T-helper 2 cell (primary cell): ENCODE measurements around the gene OR2T35.
"Not testable (repeated sequence)": the region's sequence is repeated elsewhere in the genome, so short reads cannot be mapped to it uniquely, and the experiment has no call there.

Source experiments
- DNase-seq, 5 experiments: peaks; one replicate each; pipeline versions ENCODE4 v3.0.0 to v3.0.0-alpha.2; 2012 to 2022
- total RNA-seq, 2 donors: gene quantifications; one replicate each; lab custom pipeline; 2026; lab: John Stamatoyannopoulos, UW

OR2T35 gene, protein sequence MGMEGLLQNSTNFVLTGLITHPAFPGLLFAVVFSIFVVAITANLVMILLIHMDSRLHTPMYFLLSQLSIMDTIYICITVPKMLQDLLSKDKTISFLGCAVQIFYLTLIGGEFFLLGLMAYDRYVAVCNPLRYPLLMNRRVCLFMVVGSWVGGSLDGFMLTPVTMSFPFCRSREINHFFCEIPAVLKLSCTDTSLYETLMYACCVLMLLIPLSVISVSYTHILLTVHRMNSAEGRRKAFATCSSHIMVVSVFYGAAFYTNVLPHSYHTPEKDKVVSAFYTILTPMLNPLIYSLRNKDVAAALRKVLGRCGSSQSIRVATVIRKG
- 0 reads per million in 2 donors for total RNA-seq

DNA sequence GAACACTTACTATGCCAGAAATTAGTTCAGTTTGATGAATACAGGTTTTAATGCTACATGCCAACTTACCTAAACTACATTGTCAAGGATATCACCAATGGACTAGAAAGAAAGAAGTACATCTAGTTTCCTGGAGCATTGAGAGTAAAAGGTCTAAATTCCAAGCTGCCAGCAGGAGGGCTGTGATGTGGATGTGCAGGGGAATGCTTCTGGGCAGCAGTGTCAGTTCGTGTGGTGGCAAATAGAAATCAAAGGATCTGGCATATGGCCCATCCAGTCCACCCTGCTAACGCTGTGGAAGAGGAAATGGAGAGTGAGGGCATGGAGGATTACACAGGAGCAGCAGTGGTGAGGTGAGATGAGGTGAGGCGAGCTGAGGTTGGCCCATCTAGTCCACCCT is at the start of gene OR2T35:
OR2T35 (minus strand) TSS at position 101 of the 400 bp plus-strand sequence. CDS start 6,020 bp downstream, outside the sequence.
- not testable (repeated sequence) for DNase-seq

GRCh38 chr1:248691567-248692155 is 46.6 kb upstream of the OR2T35 start:
- no peak for DNase-seq

DNA sequence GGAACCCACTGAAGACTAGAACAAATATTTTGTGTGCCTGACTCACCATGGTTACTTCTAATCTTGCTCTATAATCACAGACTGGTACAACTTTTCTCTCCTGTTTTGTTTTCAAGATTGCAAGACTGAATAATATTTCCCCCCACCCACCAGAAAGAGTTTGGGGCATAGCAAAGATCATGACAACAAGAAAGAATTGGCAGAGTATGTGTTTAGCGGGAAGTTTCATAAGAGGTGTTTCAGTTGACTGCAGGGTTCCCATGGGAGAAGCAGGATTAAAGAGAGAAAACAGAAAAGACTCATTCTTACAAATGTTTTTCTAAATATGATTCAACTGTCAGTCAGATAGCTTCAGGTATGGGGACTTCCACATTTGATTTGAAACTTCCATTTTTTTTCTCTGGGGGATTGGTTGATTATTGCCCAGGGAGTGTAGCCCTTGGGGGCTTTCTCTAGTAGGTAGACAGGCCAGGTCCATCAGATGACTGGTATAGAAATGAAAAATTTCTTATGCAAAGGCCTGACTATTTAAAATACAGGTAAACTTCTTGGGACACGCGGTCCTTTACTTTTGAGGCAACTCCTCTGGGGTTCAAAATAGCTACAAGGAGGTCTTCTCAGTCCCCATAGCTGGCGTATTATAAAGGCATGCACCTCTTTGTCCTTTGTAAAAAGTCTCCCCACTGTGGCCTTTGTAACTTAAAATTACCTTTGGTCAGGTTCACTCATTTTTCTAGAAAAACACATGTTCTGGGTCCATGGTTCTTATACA is 43.6 kb upstream of the OR2T35 start:
- no peak for DNase-seq

- DNase-seq, result peak in 1 of 5 experiments; percentile 20
These were observed 41.7 kb upstream of the OR2T35 start for GRCh38 chr1:248686815-248687214.

DNA sequence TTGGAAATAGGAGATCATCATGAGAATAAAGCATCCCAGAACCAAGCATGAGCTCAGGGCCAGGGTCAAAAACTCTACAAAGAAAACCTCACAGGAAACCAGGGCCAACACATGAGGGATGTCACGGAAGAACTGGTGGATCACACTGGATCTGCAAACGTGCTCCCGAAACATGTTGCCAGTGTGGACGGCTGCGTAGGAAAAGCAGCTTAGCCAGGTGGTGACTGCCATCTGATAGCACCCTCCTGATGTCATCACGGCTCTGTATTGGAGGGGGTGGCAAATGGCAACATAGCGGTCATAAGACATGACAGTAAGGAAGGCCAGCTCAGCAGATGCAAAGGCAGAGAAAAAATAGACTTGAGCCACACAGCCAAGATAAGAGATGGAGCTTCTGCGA is 36.6 kb upstream of the OR2T35 start:
- DNase-seq, result no peak

DNA sequence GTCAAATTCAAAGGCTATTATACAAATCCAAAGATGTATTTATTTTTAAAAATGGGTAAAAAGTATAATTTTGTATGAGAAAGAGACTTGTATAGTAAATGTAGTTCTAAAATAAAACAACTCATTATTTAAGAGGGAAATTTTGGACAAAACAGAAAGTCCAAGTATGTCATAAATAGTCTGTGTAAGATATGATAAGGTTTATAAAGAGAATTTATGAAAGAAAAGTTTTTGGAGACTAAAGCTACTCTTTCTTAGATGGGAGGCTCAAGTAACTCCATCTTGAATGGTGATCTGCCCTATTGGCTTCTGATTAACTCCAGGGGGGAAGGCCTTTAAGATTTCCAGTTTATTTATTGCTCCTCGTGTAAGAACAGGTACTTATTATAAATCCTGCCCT is 24.9 kb upstream of the OR2T35 start:
- DNase-seq, result no peak

DNA sequence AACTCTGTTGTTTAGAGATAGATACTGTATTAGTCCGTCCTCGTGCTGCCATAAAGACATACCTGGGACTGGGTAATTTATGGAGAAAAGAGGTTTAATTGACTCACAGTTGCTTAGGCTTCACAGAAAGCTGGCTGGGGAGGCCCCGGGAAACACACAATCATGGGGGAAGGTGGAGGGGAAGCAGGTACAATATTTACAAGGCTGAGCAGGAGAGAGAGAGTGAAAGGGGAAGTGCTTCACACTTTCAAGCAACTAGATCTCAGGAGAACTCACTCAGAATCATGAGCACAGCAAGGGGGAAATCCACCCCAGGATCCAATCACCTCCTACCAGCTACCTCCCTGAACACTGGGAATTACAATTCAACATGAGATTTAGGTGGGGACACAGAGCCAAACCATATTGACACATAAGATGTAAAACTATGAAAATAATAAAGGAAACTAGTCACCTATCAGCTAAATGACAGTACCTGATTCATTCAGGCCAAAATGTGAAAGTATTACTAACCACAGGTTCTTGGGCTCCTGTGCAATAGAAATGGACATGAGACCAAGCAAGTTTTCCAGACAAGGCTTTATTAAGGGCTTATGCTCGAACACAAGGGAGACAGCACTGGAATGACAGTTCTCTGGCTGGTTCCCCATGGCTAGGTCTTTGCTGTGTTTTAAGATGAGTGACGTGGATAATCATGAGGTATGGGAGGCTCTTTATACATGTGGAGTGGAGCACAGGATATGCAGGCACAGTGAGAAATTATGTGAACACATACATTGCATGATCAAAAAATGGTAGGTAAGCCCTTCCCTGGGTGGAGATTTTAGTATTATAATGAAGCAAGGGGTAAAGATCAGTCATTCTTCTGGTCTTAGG is 18.6 kb upstream of the OR2T35 start:
- DNase-seq, result not testable (repeated sequence)

DNA sequence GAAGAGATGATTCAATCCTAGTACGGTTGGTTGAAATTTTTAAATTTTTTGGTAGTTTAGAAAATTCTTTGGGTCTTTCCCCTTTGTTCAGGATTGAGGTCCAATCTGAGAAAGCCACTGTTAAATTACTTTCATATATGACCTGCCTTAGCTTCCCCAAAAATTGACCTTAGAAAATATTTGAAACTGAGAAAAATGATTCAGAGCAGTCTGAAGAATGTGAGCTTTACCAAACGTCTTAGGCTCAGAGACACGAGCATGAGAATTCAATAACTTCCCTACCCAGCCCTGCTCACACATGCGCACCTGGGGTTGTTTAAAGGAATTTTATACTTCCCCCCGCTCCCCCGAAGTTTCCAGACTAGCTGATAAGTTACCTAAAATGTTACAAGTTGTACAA is 11.7 kb upstream of the OR2T35 start:
- DNase-seq, result not testable (repeated sequence)

DNA sequence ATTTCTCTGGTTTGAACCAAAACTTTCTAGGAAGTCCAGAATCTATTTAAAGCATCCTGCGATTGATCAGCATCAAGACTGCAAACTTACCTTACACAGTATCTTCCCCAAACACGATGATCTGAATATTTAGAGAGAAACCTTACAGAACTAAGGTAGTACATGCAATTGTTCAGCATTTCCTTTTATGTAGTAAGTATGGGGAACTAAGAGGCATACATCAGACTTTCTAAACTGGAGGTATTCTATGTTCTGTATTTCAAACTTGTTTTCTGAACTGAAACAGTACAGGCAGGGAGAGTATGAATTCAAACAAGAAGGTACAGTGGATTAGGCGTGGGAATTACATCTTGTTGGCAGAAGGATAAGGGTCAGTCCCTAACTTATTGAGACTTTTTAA is 10.3 kb upstream of the OR2T35 start, which contains the start of gene OR2T27:
OR2T27 (minus strand) TSS at position 175 of the 400 bp plus-strand sequence. CDS start 4,644 bp downstream, outside the sequence.
- not testable (repeated sequence) for DNase-seq

- DNase-seq, result not testable (repeated sequence)
These were observed 3.9 kb upstream of the OR2T35 start for GRCh38 chr1:248648770-248649536.

GRCh38 chr1:248642971-248643651 is 2.0 kb downstream of the OR2T35 start:
- not testable (repeated sequence) for DNase-seq

DNA sequence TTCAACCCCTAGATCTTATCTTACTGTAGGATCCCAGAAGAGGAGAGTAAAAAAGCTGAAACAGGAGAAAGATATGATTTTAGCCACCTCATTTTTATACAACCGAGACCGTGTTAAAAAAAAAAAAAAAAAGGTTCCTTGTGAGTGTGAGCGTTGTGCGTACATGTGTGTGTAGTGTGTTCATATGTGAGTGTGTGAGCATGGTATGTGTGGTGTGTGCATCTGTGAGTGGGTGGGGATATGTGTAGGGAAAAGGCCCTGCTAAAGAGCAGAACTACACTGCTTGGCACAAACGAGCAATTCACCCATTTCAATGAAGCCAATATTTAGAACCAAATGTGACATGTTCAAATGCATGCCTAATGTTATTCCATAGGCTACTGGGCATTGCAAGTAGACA is 3.5 kb downstream of the OR2T35 start:
- not testable (repeated sequence) for DNase-seq

DNA sequence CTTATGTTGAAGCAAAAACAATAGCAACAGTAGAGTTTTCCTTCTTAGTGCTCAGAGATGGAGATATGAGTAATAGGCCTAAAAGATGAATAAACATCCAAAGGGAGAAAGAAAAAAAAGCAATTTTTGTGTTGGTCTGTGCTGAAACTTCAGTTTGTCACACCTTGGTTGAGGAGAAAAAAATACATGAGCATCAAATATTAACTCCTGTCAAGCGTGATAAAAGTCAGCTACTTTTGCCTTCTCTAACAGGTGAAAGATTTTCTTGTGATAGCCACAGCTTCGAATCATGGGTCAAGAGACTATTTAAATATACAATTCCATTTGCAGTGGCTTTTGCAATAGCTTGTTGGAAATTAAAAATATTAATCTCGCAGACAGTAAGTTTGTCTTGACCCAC is 4.2 kb downstream of the OR2T35 start:
- not testable (repeated sequence) for DNase-seq

DNA sequence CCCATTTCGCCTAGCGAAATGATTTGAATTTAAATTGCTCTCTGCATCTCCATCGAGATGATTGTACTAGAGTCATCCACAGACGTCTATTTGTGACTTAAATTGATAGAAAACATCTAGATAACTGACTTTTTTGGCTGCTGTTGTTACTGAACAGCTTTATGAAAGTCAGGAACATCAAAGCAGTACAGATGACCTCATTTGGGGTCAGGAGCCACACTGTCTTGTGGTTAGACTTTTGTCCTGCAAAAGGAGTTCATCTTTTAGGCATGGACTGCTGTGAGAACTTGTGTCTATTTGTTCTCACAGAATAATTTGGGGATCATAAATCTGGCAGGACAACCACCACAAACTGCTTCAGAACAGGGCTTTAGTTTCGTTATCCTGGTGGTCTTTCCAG is 5.4 kb downstream of the OR2T35 start:
- DNase-seq, result not testable (repeated sequence)

DNA sequence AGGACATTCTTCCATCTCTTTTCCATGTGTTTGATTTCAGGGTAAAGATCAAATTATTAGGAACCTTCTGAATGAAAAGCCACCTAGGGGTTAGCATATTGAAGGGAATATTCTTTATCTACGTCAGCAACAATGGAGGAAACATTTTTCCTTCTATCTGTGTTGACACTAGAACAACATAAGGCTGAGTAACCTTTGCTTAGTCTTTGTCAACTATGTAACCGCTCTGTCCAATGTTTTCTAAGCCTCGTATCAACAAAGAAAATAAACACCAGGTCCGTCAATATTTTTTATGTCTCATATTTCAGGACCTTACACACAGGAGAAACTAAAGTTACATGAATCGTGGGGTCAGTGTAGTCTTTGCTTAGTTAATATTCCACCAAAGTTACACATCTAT is 8.5 kb downstream of the OR2T35 start:
- not testable (repeated sequence) for DNase-seq

DNA sequence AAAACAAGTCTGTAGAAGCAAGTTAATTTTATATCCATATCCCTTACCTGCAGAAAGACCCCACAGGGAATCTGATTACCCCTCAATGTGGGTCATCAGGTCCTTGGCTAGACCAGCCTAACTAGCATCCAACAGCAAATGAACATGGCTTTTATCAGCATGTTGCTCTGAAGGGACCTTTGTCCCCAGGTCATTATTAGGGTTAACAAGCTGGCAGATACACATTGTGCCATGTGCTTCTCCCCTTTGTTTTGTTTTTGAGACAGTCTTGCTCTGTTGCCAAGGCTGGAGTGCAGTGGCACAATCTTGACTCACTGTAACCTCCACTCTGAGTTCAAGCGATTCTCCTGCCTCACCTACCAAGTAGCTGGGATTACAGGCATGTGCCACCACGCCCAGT is 10.1 kb downstream of the OR2T35 start, which contains the start of gene OR2T11:
OR2T11 (minus strand) TSS at position 101 of the 400 bp plus-strand sequence. CDS start 7,963 bp downstream, outside the sequence.
- not testable (repeated sequence) for DNase-seq

- DNase-seq, result no peak
These were observed 13.6 kb downstream of the OR2T35 start for GRCh38 chr1:248631354-248632008.

DNA sequence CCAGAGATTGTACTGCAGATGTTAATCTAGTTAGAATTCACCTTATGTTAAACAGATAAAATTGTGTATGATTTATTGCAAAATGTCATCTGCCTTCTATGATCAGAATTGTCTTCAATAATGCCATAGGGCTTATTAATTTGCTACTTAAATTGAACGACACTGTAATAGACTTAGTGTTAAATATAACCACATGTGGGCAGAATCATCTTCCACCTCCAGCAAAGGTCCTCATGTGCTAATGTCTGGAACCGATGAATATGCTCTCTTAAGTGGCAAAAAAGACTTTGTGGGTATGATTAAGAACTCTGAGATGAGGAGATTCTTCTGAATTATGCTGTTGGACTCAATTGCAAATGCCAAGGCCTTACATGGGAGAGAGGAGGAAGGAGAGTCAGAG is 14.5 kb downstream of the OR2T35 start:
- no peak for DNase-seq

DNA sequence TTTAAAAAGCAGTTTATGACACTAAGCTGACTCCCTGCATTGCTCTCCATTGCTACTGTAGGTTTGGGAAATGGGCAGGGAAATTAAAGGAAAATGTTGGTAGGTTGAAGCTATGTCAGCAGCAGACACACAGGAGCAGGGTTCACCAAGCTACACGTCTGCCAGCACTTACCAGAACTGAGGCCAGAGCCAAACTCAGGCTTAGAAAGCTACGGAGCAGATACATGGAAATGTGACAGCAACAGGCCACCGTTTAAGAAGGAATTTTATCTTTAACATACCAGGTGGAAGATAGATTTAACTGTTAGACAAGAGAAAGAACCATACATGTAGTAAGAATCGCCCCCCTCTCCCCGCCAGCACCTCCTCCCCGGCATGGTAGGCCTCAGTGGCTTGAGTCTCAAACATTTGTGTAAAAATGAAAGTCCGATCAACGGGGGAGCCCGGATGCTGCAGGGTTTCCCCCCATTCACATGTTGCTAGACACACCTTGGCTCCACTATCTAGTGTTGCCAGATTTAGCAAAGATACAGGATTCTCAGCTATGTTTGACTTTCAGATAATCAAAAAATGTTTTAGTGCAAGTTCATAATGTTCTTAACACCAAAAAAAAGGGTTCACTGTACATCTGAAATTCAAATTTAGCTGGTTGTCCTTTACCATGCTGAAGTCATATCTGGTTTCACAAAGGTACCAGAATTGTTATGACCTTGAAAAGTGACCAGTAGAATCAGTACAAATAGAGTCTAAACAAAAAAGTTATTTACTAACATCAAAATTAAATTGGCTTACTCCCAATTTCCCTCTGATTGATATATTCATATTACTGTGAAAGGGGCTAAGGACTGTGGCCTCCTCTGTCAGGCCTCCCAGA is 16.9 kb downstream of the OR2T35 start:
- DNase-seq, result no peak
